ENCODE data around the gene UBE3D. TPM values are rescaled to one million over a fixed set of nuclear protein-coding genes. Genes with fewer than 3 reads are reported as not detected.

Gene UBE3D
- total and polyA plus RNA-seq, 2 of the 8 experiments (the other 6 are each of a cell fraction or from before 2014, with no cell fraction given), result 5.7 to 16.3 TPM

DNA sequence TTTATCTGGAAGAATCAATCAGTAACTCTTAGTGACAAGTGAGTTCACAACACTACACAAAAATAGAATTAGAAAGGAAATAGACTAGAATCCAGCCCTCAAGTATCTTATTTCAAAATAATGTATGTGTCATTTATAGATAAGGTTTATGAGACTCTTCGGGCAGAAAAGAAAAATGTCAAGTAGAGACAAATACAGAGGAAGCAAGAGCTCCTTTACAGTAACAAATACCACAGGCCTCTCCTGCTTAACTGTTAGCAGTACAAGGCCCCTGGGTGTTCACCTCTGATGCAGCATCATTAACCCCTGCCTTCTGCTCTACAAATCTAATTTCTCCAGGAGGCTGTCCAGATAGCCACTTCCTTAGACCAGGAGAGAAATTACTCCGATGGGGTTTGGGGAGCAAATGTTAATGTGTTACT, 76.7 kb downstream of the UBE3D start:
- Histone ChIP-seq H2AK5ac (ENCODE audit: low read depth, low read length) (no peak overlapping the region), H4K8ac (ENCODE audit: extremely low read depth, insufficient read depth, low read length) (no peak overlapping the region), H3K79me1 (ENCODE audit: low read depth, low read length) (no peaks in the 10 kb centered on the region), H3K36me3 (ENCODE audit: control insufficient read depth in 2 of 4, insufficient read depth in 4 of 4, low read length in 3 of 4) (0 out of 8 replicates have a peak, but pooled peaks cover 0 to 2% (median 0%) of the 10 kb centered on the region in 4 experiments), H3K27me3 (replicated peaks in 1 of 4; ENCODE audit: control insufficient read depth in 3 of 4, extremely low read depth in 1 of 4, insufficient read depth in 3 of 4, low read length in 3 of 4) (no peaks in the 10 kb centered on the region), H4K5ac (ENCODE audit: insufficient read length, low read depth, low read length) (no peak overlapping the region), H3K79me2 (ENCODE audit: control insufficient read depth in 1 of 2, insufficient read depth in 2 of 2, low read length in 2 of 2) (no peaks in the 10 kb centered on the region), H3K9me3 (ENCODE audit: insufficient read depth in 2 of 2, low read depth in 1 of 2, low read length in 1 of 2) (no peaks in the 10 kb centered on the region), H3K27ac (ENCODE audit: low read depth, low read length) (no peak overlapping the region), H4K91ac (replicated peaks; ENCODE audit: insufficient read length, low read length) (no peak overlapping the region), H2BK120ac (replicated peaks; ENCODE audit: low read depth, low read length) (no peak overlapping the region), H3K14ac (ENCODE audit: insufficient read length) (no peak overlapping the region), H3K4me2 (ENCODE audit: insufficient read depth in 1 of 2, low read depth in 2 of 2, low read length in 2 of 2) (no peak overlapping the region), H3K56ac (replicated peaks; ENCODE audit: insufficient read length, low read depth, low read length) (no peak overlapping the region), H3K23ac (ENCODE audit: insufficient read length) (no peak overlapping the region), H2BK15ac (ENCODE audit: low read length) (no peak overlapping the region), H3K18ac (ENCODE audit: extremely low read depth, low read length) (no peak overlapping the region), H3K4ac (replicated peaks; ENCODE audit: insufficient read length, low read depth, low read length) (no peak overlapping the region), H3K23me2 (ENCODE audit: low read depth, low read length) (no peaks in the 10 kb centered on the region), H3K9ac (replicated peaks in 1 of 4; ENCODE audit: extremely low read depth in 1 of 4, low read depth in 3 of 4, low read length in 3 of 4) (no peak overlapping the region), H4K20me1 (replicated peaks in 1 of 2; ENCODE audit: control insufficient read depth in 1 of 2, insufficient read depth in 2 of 2, low read length in 2 of 2) (no peaks in the 10 kb centered on the region), H2AFZ (ENCODE audit: low read length) (no peak overlapping the region), H2BK20ac (ENCODE audit: low read length) (no peak overlapping the region), H2BK12ac (ENCODE audit: low read depth, low read length) (no peak overlapping the region), H3K4me3 (ENCODE audit: extremely low read depth in 1 of 4, insufficient read depth in 2 of 4, low read depth in 3 of 4, low read length in 4 of 4) (no peak overlapping the region), H3K4me1 (replicated peaks in 1 of 4; ENCODE audit: control insufficient read depth in 3 of 4, insufficient read depth in 4 of 4, low read length in 3 of 4) (no peaks in the 10 kb centered on the region), H2BK5ac (ENCODE audit: low read depth, low read length) (no peak overlapping the region)
- no peak for TF ChIP-seq SP1 (IDR thresholded peaks at IDR 0.05; ENCODE audit: low read depth, low read length)
- TF ChIP-seq, protein P1, sequence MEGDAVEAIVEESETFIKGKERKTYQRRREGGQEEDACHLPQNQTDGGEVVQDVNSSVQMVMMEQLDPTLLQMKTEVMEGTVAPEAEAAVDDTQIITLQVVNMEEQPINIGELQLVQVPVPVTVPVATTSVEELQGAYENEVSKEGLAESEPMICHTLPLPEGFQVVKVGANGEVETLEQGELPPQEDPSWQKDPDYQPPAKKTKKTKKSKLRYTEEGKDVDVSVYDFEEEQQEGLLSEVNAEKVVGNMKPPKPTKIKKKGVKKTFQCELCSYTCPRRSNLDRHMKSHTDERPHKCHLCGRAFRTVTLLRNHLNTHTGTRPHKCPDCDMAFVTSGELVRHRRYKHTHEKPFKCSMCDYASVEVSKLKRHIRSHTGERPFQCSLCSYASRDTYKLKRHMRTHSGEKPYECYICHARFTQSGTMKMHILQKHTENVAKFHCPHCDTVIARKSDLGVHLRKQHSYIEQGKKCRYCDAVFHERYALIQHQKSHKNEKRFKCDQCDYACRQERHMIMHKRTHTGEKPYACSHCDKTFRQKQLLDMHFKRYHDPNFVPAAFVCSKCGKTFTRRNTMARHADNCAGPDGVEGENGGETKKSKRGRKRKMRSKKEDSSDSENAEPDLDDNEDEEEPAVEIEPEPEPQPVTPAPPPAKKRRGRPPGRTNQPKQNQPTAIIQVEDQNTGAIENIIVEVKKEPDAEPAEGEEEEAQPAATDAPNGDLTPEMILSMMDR (IDR thresholded peaks at IDR 0.05; ENCODE audit: control extremely low read depth in 1 of 3, insufficient read depth in 1 of 3, low read depth in 1 of 3, low read length in 3 of 3), result no peak
- no peak for TF ChIP-seq CBX5 (IDR thresholded peaks at IDR 0.05; ENCODE audit: low read depth, low read length)
- TF ChIP-seq CTBP2 (IDR thresholded peaks at IDR 0.05; ENCODE audit: borderline replicate concordance, insufficient read depth, insufficient read length, low read length), result no peak
- TF ChIP-seq CHD1 (IDR thresholded peaks at IDR 0.05; ENCODE audit: low read depth, low read length), result no peak
- no peak for TF ChIP-seq SIX5 (IDR thresholded peaks at IDR 0.05; ENCODE audit: low read depth, low read length)
- no peak for TF ChIP-seq ASH2L (IDR thresholded peaks at IDR 0.05; ENCODE audit: low read length)
- no peak for TF ChIP-seq KDM5A (IDR thresholded peaks at IDR 0.05; ENCODE audit: low read length)
- TF ChIP-seq SRF (IDR thresholded peaks at IDR 0.05; ENCODE audit: low read depth, low read length), result no peak
- ChIA-PET POLR2A (ENCODE audit: partially characterized antibody) (no interaction called here), CTCF (ENCODE audit: partially characterized antibody) (interaction anchor here (0.7 kb wide), 1 partner anchor 81 kb away, joined by 3 read pairs; no protein-coding TSS in a partner anchor)
- no peak for FAIRE-seq
- WGBS, 2 experiments (ENCODE audit: extremely low coverage in 1 of 2, insufficient coverage in 1 of 2, insufficient read length in 1 of 2, insufficient replicate concordance in 2 of 2, low coverage in 1 of 2, low lambda C conversion rate in 2 of 2, missing lambda C conversion rate in 1 of 2), result 88% methylated on average over 2 of the region's 2 CpGs; no CpG with 5 or more reads in 1 of the 2 experiments
- no peak for DNase-seq (ENCODE audit: low read depth in 1 of 2, low spot score in 2 of 2)

All from H1 (cell line).